Measurements from ENCODE around the gene LEF1.

Gene LEF1

DNA sequence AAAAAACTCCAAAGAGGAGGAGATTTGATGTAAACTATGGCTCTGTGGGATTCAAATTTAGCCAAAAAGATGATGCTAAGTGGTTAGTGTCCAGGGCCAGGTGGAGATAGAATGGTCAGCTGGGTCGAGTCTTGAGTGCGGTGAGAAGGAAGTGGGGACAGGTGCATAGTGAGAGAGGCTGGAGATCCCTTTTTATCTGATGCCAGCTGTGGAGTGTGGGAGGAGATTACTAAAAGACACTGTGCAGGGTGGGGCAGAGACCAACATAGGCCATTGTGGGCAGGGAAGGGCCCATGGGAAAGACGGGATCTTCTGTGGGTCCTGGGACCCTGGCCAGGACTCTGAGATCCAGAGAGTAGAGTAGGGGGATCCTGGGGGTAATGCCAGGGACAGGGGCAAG, 34.6 kb upstream of the LEF1 start:
- TF ChIP-seq FOXP2 (optimal IDR thresholded peaks at IDR 0.05; ENCODE audit: borderline replicate concordance, extremely low read depth, extremely low read length, insufficient read depth) (no peak), SIN3A (IDR thresholded peaks at IDR 0.05; ENCODE audit: borderline replicate concordance, insufficient read depth, low read length) (no peak), TAF1 (IDR thresholded peaks at IDR 0.05; ENCODE audit: borderline replicate concordance, insufficient read depth, low read length) (no peak), POLR2AphosphoS5 (IDR thresholded peaks at IDR 0.05; ENCODE audit: low read depth, low read length) (no peak)
- TF ChIP-seq, protein P1, sequence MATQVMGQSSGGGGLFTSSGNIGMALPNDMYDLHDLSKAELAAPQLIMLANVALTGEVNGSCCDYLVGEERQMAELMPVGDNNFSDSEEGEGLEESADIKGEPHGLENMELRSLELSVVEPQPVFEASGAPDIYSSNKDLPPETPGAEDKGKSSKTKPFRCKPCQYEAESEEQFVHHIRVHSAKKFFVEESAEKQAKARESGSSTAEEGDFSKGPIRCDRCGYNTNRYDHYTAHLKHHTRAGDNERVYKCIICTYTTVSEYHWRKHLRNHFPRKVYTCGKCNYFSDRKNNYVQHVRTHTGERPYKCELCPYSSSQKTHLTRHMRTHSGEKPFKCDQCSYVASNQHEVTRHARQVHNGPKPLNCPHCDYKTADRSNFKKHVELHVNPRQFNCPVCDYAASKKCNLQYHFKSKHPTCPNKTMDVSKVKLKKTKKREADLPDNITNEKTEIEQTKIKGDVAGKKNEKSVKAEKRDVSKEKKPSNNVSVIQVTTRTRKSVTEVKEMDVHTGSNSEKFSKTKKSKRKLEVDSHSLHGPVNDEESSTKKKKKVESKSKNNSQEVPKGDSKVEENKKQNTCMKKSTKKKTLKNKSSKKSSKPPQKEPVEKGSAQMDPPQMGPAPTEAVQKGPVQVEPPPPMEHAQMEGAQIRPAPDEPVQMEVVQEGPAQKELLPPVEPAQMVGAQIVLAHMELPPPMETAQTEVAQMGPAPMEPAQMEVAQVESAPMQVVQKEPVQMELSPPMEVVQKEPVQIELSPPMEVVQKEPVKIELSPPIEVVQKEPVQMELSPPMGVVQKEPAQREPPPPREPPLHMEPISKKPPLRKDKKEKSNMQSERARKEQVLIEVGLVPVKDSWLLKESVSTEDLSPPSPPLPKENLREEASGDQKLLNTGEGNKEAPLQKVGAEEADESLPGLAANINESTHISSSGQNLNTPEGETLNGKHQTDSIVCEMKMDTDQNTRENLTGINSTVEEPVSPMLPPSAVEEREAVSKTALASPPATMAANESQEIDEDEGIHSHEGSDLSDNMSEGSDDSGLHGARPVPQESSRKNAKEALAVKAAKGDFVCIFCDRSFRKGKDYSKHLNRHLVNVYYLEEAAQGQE (IDR thresholded peaks at IDR 0.05; ENCODE audit: insufficient read depth in 1 of 2, low read depth in 2 of 2, low read length in 2 of 2), result no peak

DNA sequence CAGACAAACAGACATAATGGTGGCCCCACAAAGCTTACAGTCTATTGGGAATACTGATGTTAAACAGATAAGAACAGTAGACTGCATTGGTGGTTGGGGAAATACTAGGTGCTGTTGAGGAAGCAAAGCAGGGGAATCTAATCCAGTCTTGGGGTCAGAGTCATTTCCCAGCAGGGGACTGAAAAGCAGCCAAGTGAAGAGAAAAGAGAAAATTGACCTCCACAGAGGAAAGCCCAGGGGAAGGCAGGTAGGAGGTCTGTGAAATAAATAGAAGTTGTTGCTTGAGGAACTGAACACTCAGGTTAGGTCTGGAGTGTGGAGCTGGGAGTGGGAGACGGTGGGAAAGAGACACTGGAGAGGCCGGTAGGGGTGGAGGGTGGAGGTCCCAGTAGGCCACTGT, 33.0 kb upstream of the LEF1 start:
- TF ChIP-seq, protein P1 (IDR thresholded peaks at IDR 0.05; ENCODE audit: insufficient read depth in 1 of 2, low read depth in 2 of 2, low read length in 2 of 2), result no peak
- TF ChIP-seq FOXP2 (optimal IDR thresholded peaks at IDR 0.05; ENCODE audit: borderline replicate concordance, extremely low read depth, extremely low read length, insufficient read depth) (no peak), TAF1 (IDR thresholded peaks at IDR 0.05; ENCODE audit: borderline replicate concordance, insufficient read depth, low read length) (no peak), SIN3A (IDR thresholded peaks at IDR 0.05; ENCODE audit: borderline replicate concordance, insufficient read depth, low read length) (no peak), POLR2AphosphoS5 (IDR thresholded peaks at IDR 0.05; ENCODE audit: low read depth, low read length) (no peak)

DNA sequence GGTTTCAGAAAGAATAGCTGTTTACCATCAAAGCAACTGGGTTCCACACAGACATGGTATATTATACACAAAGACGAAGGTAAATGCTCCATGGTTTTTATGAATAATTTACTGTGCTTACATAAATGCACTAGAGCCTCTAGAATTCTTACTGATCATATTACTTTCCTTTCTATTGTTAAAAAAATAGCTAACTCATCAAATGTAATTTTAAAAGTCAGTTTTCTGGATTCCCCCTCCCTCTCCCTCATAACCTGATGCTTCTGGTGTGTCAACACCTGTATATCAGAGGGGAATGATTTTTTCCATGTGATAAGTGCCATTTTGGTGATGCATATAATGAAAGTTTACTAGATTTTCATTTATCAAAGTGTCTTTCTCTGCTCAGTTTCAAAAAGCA, 31.1 kb upstream of the LEF1 start:
- TF ChIP-seq SIN3A (IDR thresholded peaks at IDR 0.05; ENCODE audit: borderline replicate concordance, insufficient read depth, low read length) (no peak), TAF1 (IDR thresholded peaks at IDR 0.05; ENCODE audit: borderline replicate concordance, insufficient read depth, low read length) (no peak), POLR2AphosphoS5 (IDR thresholded peaks at IDR 0.05; ENCODE audit: low read depth, low read length) (no peak), FOXP2 (optimal IDR thresholded peaks at IDR 0.05; ENCODE audit: borderline replicate concordance, extremely low read depth, extremely low read length, insufficient read depth) (no peak)
- TF ChIP-seq, protein P1 (IDR thresholded peaks at IDR 0.05; ENCODE audit: insufficient read depth in 1 of 2, low read depth in 2 of 2, low read length in 2 of 2), result no peak

DNA sequence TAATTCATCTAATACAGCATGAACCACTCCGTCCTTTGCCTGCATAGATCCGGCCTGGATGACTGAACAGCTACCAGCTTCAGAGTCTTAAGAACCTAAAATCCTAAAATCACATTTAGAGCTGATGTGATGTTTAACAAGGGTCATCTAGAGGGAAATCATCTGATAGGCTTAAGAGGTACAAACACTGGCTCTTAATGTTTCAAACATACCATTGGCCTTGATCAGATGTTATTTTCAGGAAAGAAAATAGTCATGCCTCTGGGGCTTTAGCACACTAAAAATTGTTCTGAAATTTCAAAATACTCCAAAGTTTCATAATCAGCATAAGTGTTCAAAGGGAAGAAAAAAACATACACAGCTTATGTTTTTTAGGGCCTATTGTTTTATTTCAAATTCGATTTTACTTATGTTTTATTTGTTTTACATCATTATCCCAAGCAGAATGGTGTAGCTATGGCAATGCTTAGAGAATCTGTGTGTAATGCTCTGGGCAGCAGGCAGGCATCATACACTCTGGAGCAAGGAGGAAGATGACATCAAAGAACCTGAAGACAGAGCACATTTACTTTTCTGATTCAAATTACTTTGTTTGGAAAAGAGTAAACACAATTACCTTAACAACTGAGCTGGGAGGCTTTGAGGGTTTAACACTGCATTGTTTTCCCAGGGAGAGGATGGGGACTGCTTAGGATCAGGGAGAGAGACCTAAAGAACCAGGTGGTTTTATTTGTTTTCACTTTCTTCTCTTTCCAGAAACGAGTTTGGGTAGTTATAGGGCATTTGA, 25.3 kb upstream of the LEF1 start:
- TF ChIP-seq FOXP2 (optimal IDR thresholded peaks at IDR 0.05; ENCODE audit: borderline replicate concordance, extremely low read depth, extremely low read length, insufficient read depth) (no peak), SIN3A (IDR thresholded peaks at IDR 0.05; ENCODE audit: borderline replicate concordance, insufficient read depth, low read length) (no peak), TAF1 (IDR thresholded peaks at IDR 0.05; ENCODE audit: borderline replicate concordance, insufficient read depth, low read length) (no peak), POLR2AphosphoS5 (IDR thresholded peaks at IDR 0.05; ENCODE audit: low read depth, low read length) (no peak)
- TF ChIP-seq, protein P1 (IDR thresholded peaks at IDR 0.05; ENCODE audit: insufficient read depth in 1 of 2, low read depth in 2 of 2, low read length in 2 of 2), result no peak

Measured in PFSK-1 (cell line).